GM12892 (cell line): ENCODE measurements around the gene PLA2G4C.

ENCODE experiments used
- POLR2A ChIP-seq: IDR thresholded peaks from 2 replicates; pipeline ENCODE4 v1.6.1; 2011; ENCODE audit warnings: low read depth, low read length, control low read depth
- POLR2AphosphoS5 ChIP-seq: IDR thresholded peaks from 2 replicates; pipeline ENCODE4 v1.6.1; 2011; ENCODE audit warnings: low read depth, low read length, control low read depth
- TAF1 ChIP-seq: IDR thresholded peaks from 2 replicates; pipeline ENCODE4 v1.6.1; 2011; ENCODE audit warnings: low read depth, mild to moderate bottlenecking, control low read depth, low read length, borderline replicate concordance

GRCh38 chr19:48085904-48086864 is 24.4 kb downstream of the PLA2G4C start:
- TF ChIP-seq POLR2AphosphoS5 (no peak), POLR2A (no peak), TAF1 (no peak)
